Measurements from ENCODE around the gene USP8. TPM values are rescaled to one million over a fixed set of nuclear protein-coding genes. Genes with fewer than 3 reads are reported as not detected.

Gene USP8
- total and polyA plus RNA-seq, 4 donors, result 20.4 to 42.8 (median 32.5) TPM

DNA sequence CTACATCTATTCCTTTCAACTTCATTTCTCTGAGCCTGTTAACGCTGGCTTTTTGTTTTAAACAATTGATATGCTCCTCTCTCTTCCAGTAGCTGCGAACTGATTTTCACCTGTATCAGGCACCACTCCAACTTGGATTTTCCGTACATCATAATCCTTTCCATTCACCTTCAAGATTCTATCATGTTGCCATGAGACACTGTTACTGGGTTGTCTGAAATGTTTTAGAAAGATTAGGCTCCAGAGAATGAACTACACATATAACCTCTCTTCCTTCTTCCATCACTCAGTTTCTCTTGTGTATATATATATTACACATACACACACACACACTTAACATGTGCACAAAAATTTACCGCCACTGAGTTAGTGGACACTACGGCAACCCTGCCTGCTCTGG, 122.4 kb downstream of the USP8 start, which contains the start of gene USP50:
TSS of gene USP50 (minus strand) at position 101 of the 400 bp plus-strand sequence. CDS start 141 bp downstream, outside the sequence.
- H3K36me3 ChIP-seq (ENCODE audit: control insufficient read depth in 4 of 4, insufficient read depth in 3 of 4, low read depth in 1 of 4, low read length in 3 of 4), result no peaks in the 10 kb centered on the region
- no peaks in the 10 kb centered on the region for H3K9me3 ChIP-seq (ENCODE audit: control insufficient read depth in 4 of 4, low read length in 3 of 4)
- H3K4me3 ChIP-seq (ENCODE audit: low read depth in 1 of 3, low read length in 3 of 3), result no peak within 1 kb of the TSS
- no peak within 1 kb of the TSS for H3K27ac ChIP-seq (ENCODE audit: low read depth in 1 of 2, low read length in 2 of 2)
- H3K9ac ChIP-seq (ENCODE audit: low read depth in 1 of 2, low read length in 2 of 2), result no peak within 1 kb of the TSS
- DNase-seq (ENCODE audit: low spot score), result no peak
- TF ChIP-seq GABPA (IDR thresholded peaks at IDR 0.05 in 1 of 2, conservative IDR thresholded peaks at IDR 0.05 in 1 of 2), result no peak
- no peak for TF ChIP-seq FOXA2 (IDR thresholded peaks at IDR 0.05)
- TF ChIP-seq JUND (IDR thresholded peaks at IDR 0.05), result no peak
- no peak for TF ChIP-seq ZBTB33 (IDR thresholded peaks at IDR 0.05)
- TF ChIP-seq HNF4G (IDR thresholded peaks at IDR 0.05), result no peak
- TF ChIP-seq RXRA (IDR thresholded peaks at IDR 0.05), result no peak
- TF ChIP-seq CTCF (IDR thresholded peaks at IDR 0.05; ENCODE audit: low read depth, low read length, missing input control), result no peak
- WGBS, result 95% methylated on average over 5 of the region's 5 CpGs
- no peaks in the 10 kb centered on the region for H3K27me3 ChIP-seq (ENCODE audit: control insufficient read depth in 4 of 4, insufficient read depth in 4 of 4, low read length in 3 of 4)
- no peaks in the 10 kb centered on the region for H3K4me1 ChIP-seq (ENCODE audit: control insufficient read depth in 4 of 4, insufficient read depth in 4 of 4, low read length in 3 of 4)

DNA sequence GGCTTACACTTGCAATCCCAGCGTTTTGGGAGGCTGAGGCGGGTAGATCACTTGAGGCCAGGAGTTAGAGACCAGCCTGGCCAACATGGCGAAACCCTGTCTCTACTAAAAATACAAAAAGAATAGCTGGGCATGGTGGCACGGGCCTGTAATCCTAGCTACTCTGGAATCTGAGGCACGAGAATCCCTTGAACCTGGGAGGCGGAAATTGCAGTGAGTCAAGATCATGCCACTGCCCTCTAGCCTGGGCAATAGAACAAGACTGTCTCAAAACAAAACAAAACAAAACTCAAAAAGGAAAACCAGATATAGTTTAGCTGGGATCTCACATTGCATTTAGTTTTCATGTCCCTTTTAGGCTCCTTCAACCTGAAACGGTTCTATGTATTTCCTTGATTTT, 125.1 kb downstream of the USP8 start:
- WGBS, result 91% methylated on average over 7 of the region's 7 CpGs
- no peak for TF ChIP-seq JUND (IDR thresholded peaks at IDR 0.05)
- no peak for TF ChIP-seq EGR1 (IDR thresholded peaks at IDR 0.05; ENCODE audit: low read depth in 2 of 2)
- TF ChIP-seq, protein P1, sequence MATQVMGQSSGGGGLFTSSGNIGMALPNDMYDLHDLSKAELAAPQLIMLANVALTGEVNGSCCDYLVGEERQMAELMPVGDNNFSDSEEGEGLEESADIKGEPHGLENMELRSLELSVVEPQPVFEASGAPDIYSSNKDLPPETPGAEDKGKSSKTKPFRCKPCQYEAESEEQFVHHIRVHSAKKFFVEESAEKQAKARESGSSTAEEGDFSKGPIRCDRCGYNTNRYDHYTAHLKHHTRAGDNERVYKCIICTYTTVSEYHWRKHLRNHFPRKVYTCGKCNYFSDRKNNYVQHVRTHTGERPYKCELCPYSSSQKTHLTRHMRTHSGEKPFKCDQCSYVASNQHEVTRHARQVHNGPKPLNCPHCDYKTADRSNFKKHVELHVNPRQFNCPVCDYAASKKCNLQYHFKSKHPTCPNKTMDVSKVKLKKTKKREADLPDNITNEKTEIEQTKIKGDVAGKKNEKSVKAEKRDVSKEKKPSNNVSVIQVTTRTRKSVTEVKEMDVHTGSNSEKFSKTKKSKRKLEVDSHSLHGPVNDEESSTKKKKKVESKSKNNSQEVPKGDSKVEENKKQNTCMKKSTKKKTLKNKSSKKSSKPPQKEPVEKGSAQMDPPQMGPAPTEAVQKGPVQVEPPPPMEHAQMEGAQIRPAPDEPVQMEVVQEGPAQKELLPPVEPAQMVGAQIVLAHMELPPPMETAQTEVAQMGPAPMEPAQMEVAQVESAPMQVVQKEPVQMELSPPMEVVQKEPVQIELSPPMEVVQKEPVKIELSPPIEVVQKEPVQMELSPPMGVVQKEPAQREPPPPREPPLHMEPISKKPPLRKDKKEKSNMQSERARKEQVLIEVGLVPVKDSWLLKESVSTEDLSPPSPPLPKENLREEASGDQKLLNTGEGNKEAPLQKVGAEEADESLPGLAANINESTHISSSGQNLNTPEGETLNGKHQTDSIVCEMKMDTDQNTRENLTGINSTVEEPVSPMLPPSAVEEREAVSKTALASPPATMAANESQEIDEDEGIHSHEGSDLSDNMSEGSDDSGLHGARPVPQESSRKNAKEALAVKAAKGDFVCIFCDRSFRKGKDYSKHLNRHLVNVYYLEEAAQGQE (IDR thresholded peaks at IDR 0.05), result no peak
- no peak for TF ChIP-seq RXRA (IDR thresholded peaks at IDR 0.05)
- TF ChIP-seq FOXA2 (IDR thresholded peaks at IDR 0.05), result no peak
- no peak for TF ChIP-seq SP1 (IDR thresholded peaks at IDR 0.05)
- TF ChIP-seq, protein P2, sequence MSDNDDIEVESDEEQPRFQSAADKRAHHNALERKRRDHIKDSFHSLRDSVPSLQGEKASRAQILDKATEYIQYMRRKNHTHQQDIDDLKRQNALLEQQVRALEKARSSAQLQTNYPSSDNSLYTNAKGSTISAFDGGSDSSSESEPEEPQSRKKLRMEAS (IDR thresholded peaks at IDR 0.05), result no peak
- TF ChIP-seq GABPA (IDR thresholded peaks at IDR 0.05 in 1 of 2, conservative IDR thresholded peaks at IDR 0.05 in 1 of 2), result no peak
- no peaks in the 10 kb centered on the region for H3K9me3 ChIP-seq (ENCODE audit: control insufficient read depth in 4 of 4, low read length in 3 of 4)

More for the DNA sequence above, 125.1 kb downstream of the USP8 start:
- Histone ChIP-seq H3K27ac (ENCODE audit: low read depth in 1 of 2, low read length in 2 of 2) (no peak overlapping the region), H3K4me3 (ENCODE audit: low read depth in 1 of 3, low read length in 3 of 3) (no peak overlapping the region), H3K9ac (ENCODE audit: low read depth in 1 of 2, low read length in 2 of 2) (no peak overlapping the region), H3K4me1 (ENCODE audit: control insufficient read depth in 4 of 4, insufficient read depth in 4 of 4, low read length in 3 of 4) (no peaks in the 10 kb centered on the region), H3K27me3 (ENCODE audit: control insufficient read depth in 4 of 4, insufficient read depth in 4 of 4, low read length in 3 of 4) (no peaks in the 10 kb centered on the region), H3K36me3 (ENCODE audit: control insufficient read depth in 4 of 4, insufficient read depth in 3 of 4, low read depth in 1 of 4, low read length in 3 of 4) (no peaks in the 10 kb centered on the region)
- DNase-seq (ENCODE audit: low spot score), result no peak
